ENCODE data around the gene PROK2. TPM values are rescaled to one million over a fixed set of nuclear protein-coding genes. Genes with fewer than 3 reads are reported as not detected.

Gene PROK2, protein sequence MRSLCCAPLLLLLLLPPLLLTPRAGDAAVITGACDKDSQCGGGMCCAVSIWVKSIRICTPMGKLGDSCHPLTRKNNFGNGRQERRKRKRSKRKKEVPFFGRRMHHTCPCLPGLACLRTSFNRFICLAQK
- total RNA-seq = not detected

DNA sequence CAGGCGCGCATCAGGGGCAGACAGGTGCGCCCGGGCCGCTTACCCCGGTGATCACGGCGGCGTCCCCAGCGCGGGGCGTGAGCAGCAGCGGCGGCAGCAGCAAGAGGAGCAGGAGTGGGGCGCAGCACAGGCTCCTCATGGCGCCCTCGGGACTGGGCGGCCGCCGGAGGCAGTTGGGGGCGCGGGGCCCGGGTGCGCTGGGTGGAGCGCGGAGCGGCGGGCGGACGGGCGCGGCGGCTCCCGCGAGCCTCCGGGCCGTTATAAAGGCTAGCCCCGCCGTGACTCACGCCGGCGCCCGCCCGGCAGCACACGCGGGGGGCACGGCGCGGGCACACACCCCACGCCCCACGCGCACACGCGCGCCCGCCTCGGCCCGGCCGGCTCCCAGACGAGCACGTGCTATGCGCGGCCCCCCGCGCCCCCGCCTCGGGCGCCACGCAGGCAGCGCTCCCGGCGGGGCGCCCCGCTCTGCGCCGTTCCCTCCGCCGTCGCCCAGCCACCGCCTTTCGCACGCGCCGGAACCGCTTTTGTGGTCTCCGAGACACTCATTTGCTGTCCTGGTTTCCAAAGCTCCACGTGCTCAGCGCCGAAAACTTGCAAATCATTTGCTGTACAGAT is at the start of gene PROK2:
TSS of gene PROK2 (minus strand) at position 235 of the 618 bp plus-strand sequence. CDS start at position 139, 96 bp downstream.
- H3K27ac ChIP-seq = no peak within 1 kb of the TSS
- ATAC-seq (peak; percentile 33), DNase-seq (peak in 1 of 4 donors; percentile 15)
- 0 to 1% methylated on average over 2 to 61 of the region's 89 CpGs for WGBS, 2 donors
- no peaks in the 10 kb centered on the region for H3K36me3 ChIP-seq (replicated peaks in 1 of 2; ENCODE audit: insufficient read depth in 1 of 2, low read depth in 2 of 2)
- no peak for TF ChIP-seq POLR2A (IDR thresholded peaks at IDR 0.05)
- TF ChIP-seq, protein P1, sequence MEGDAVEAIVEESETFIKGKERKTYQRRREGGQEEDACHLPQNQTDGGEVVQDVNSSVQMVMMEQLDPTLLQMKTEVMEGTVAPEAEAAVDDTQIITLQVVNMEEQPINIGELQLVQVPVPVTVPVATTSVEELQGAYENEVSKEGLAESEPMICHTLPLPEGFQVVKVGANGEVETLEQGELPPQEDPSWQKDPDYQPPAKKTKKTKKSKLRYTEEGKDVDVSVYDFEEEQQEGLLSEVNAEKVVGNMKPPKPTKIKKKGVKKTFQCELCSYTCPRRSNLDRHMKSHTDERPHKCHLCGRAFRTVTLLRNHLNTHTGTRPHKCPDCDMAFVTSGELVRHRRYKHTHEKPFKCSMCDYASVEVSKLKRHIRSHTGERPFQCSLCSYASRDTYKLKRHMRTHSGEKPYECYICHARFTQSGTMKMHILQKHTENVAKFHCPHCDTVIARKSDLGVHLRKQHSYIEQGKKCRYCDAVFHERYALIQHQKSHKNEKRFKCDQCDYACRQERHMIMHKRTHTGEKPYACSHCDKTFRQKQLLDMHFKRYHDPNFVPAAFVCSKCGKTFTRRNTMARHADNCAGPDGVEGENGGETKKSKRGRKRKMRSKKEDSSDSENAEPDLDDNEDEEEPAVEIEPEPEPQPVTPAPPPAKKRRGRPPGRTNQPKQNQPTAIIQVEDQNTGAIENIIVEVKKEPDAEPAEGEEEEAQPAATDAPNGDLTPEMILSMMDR (IDR thresholded peaks at IDR 0.05) = no peak
- peaks cover 16% of the 10 kb centered on the region for H3K4me1 ChIP-seq
- no peaks in the 10 kb centered on the region for H3K9me3 ChIP-seq
- no peak within 1 kb of the TSS for H3K4me3 ChIP-seq
- intact Hi-C loops (cut with DNase I) = no loop called here
- H3K27me3 ChIP-seq = peaks cover 0 to 18% of the 10 kb centered on the region in 2 donors

DNA sequence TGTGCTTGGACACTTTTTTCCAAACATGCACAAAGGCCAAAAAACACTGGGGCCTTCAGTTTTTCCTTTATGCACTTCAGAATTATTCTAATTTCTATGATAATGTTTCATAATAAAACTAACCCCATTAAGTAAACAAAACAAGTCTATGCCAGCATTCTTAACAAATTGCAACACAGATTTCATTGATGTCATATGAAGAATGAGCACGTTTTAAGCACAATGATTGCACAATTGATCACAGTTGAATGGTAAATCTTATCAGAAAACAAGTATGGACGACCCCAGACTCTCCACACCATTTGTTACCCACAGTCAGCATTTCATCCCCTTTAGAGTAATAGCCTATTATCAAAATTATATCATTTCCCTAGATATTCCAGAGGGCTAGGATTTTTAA is 46.7 kb upstream of the PROK2 start:
- Histone ChIP-seq H3K36me3 (replicated peaks in 1 of 2; ENCODE audit: insufficient read depth in 1 of 2, low read depth in 2 of 2) (no peaks in the 10 kb centered on the region), H3K27me3 (no peaks in the 10 kb centered on the region), H3K9me3 (no peaks in the 10 kb centered on the region), H3K4me1 (no peaks in the 10 kb centered on the region), H3K4me3 (no peak overlapping the region), H3K27ac (no peak overlapping the region)
- DNase-seq (no peak), ATAC-seq (no peak)
- WGBS, 2 donors = 30% methylated on average over 2 of the region's 2 CpGs
- intact Hi-C loops (cut with DNase I) = no loop called here
- TF ChIP-seq, protein P1 (IDR thresholded peaks at IDR 0.05) = no peak
- TF ChIP-seq POLR2A (IDR thresholded peaks at IDR 0.05) = no peak

DNA sequence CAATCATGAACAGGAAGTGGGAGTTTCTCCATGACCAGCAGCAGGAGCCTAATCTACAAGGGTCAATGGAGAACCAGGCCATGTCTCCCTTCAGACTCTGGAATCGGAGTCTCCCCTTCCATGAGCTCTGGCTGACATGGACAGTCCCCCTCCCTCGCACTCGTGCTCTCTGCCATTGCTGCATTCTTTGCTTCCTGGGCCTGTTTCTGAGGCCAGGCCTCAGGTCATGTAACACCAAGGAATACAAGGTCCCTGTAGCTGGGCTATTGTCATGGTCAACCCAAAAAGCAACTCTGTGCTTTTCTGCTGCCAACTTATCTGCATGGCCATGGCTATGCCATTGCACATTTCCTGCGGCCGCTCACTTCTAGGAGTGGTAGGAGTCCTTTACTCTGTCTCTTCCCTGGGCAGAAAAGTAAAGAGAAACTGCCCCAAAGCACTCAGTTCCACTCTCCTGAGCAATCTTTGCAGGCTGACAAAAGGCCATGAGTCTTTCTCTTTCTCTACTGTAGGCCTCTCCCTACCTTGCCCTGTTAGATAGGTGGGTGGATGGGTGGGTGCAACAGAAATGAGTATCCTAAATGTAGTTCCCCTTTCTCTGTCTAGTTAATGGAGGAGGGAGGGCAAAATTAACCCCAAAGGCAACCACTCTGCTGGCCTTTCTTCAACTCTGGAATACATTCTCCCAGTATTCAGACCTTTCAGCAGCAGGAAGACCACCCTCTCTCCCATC is 40.8 kb upstream of the PROK2 start:
- ATAC-seq (no peak), DNase-seq (no peak)
- WGBS, 2 donors = 95 to 96% methylated on average over 5 of the region's 5 CpGs
- Histone ChIP-seq H3K4me1 (no peaks in the 10 kb centered on the region), H3K36me3 (replicated peaks in 1 of 2; ENCODE audit: insufficient read depth in 1 of 2, low read depth in 2 of 2) (no peaks in the 10 kb centered on the region), H3K9me3 (no peaks in the 10 kb centered on the region), H3K27ac (no peak overlapping the region), H3K4me3 (no peak overlapping the region), H3K27me3 (no peaks in the 10 kb centered on the region)
- intact Hi-C loops (cut with DNase I) = no loop called here
- no peak for TF ChIP-seq POLR2A (IDR thresholded peaks at IDR 0.05)
- TF ChIP-seq, protein P1 (IDR thresholded peaks at IDR 0.05) = no peak

DNA sequence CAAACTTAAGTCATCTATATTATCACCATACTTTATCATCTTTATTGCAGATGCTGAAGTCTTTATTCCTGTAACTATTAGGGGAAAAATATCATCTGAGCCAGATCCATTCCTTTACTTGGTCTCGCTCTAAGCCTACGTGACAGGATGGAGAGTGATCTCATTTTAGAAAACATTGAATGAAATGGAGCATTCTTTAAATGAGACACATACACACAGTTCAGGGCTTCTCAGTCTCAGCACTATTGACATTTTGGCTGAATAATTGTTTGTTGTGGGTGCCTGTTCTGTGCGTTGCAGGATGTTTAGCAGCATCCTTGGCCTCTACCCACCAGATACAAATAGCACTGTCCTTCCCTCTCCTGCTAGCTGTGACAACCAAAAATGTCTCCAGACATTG is 36.2 kb upstream of the PROK2 start:
- Histone ChIP-seq H3K27me3 (no peaks in the 10 kb centered on the region), H3K27ac (no peak overlapping the region), H3K36me3 (replicated peaks in 1 of 2; ENCODE audit: insufficient read depth in 1 of 2, low read depth in 2 of 2) (no peaks in the 10 kb centered on the region), H3K4me1 (no peaks in the 10 kb centered on the region), H3K4me3 (no peak overlapping the region), H3K9me3 (no peaks in the 10 kb centered on the region)
- DNase-seq = no peak
- 66 to 70% methylated on average over 3 of the region's 3 CpGs for WGBS, 2 donors
- TF ChIP-seq, protein P1 (IDR thresholded peaks at IDR 0.05) = no peak
- TF ChIP-seq POLR2A (IDR thresholded peaks at IDR 0.05) = no peak
- intact Hi-C loops (cut with DNase I) = no loop called here
- no peak for ATAC-seq

All from body of pancreas (tissue), 4 donors.